GM12801 (cell line): ENCODE data around the gene HUS1B.

Experiments used
- CTCF ChIP-seq: IDR thresholded peaks from one replicate; pipeline ENCODE4 v1.5.1; 2011; ENCODE audit warnings: control low read depth; ENCODE audit not compliant: insufficient read length; ENCODE audit errors: extremely low read depth

Gene HUS1B

GRCh38 chr6:700490-700889, 43.6 kb upstream of the HUS1B start:
- no peak for TF ChIP-seq CTCF

DNA sequence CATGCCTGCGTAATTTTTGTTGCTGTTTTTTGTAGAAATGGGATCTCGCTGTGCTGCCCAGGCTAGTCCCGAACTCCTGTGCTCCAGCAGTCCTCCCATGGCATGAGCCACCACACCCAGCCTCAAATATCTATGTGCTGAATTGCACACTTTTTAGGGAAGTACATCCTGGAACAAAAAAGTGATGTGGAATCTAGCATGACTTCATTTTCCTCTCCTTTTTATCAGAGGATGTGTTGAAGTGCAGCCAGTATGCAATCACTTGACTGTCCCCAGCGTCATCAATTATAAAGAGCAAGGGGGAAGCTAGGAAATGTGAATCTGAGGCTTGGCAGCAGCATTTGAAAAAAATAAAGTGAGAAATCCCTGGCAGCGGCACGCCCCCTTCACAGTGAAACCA, 42.4 kb upstream of the HUS1B start:
- no peak for TF ChIP-seq CTCF

- TF ChIP-seq CTCF: no peak
Observed at GRCh38 chr6:693723-694009, 36.8 kb upstream of the HUS1B start.

- TF ChIP-seq CTCF: no peak
Observed at GRCh38 chr6:692858-693722, 36.2 kb upstream of the HUS1B start, which contains the start of gene EXOC2. TSS of gene EXOC2 (minus strand) at chr6:693139. CDS start at chr6:637818, 55,321 bp downstream.

DNA sequence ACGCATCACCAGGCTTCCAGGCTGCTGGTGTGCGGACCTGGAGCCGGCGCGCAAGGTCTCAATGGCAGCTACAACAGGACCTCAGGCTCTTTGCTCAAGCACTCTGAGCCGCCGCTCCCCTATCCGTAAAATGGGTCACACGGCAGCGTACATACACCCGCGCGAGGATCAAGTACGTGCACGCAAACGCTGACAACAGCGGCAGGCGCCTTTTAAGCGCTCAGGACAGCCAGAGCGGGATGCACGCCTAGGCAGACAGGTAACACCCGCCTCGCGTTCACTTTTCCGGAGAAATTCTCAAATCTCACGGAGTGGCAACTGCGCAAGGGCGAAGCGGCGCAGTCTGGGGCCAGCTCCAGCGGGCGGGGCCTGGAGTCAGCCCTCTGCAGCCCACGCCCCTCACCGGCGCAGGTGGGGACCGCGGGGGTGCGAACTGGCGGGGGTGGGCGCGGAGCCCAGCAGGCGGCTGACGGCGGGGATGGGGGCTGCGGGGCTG, 35.5 kb upstream of the HUS1B start:
- no peak for TF ChIP-seq CTCF

DNA sequence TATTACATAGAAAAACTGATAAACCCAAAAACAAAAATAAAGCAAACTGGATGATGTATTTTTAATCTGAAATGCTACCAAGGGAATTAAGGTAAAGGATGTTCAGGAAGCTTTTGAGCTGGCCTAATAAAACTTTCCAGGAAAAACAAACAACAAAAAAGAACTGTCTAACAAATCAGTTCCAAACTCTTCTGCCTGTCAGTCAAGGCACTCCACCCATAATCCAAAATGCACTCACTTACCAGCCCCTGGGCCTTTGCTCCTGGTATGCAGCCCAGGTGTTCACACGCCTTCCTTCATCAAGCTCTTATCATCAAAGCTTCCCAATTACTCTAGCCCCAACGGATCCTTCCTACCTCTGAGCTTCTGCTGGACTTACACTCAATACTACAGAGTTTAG, 32.3 kb upstream of the HUS1B start:
- no peak for TF ChIP-seq CTCF

DNA sequence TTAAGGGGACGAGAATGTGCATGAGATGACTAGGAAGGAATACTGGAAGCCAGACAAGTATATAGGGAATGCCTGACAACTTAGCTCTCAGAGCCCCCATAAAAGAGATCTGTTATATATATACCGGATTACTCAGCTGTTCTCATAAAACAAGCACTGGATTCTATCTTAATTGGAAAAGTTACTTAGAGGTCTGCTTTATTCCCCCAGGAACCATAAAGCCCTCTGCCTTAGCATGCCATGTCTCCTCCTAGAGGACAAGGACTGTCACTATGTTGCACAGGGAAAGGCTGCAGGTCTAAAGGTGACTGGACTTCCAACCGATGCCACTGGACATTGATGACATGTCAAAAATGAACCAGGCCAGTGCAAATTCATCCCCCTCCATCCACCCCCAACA, 29.6 kb upstream of the HUS1B start:
- TF ChIP-seq CTCF: no peak
